HEK293 (cell line): ENCODE measurements around the gene CYP11A1.

Experiments
- CTCF ChIA-PET: fragments of 350-600 bp; formaldehyde crosslinking; extraction: SDS; loops from one replicate; lab custom pipeline; 2021; ENCODE audit warnings: antibody characterized with exemption; lab: Yijun Ruan, JAX
- POLR2A ChIA-PET: fragments of 300-600 bp; formaldehyde crosslinking; extraction: SDS; loops from one replicate; lab custom pipeline; 2020; ENCODE audit warnings: antibody characterized with exemption, inconsistent platforms; lab: Yijun Ruan, JAX
- H3K27ac ChIP-seq: fragments of 200-500 bp; sonication (Bioruptor generic); 2 replicates; pipeline ENCODE4 v1.5.1; 2014; ENCODE audit warnings: low read depth, low read length, control low read depth, inconsistent platforms; ENCODE audit errors: extremely low read depth
- H3K36me3 ChIP-seq, 2 experiments: fragments of 200-500 bp in 1 of 2; sonication (Bioruptor generic) in 1 of 2; 1 replicate in 1 of 2; 2 replicates in 1 of 2; pipeline ENCODE4 v1.5.1; 2014 to 2017; ENCODE audit warnings: inconsistent platforms in 2 of 2, low read length in 2 of 2; ENCODE audit not compliant: control insufficient read depth in 2 of 2, insufficient read depth in 1 of 2
- H3K4me1 ChIP-seq: fragments of 200-500 bp; sonication (Bioruptor generic); 2 replicates; pipeline ENCODE4 v1.5.1; 2014; ENCODE audit warnings: mild to moderate bottlenecking, low read length, inconsistent platforms; ENCODE audit not compliant: control insufficient read depth, insufficient read depth
- H3K4me3 ChIP-seq: 2 replicates; pipeline ENCODE4 v1.5.1; 2011; ENCODE audit warnings: low read depth, mild to moderate bottlenecking, control low read depth, low read length, moderate library complexity
- H3K9me3 ChIP-seq: fragments of 200-500 bp; sonication (Bioruptor generic); 2 replicates; pipeline ENCODE4 v1.5.1; 2014; ENCODE audit warnings: low read depth, low read length, inconsistent platforms; ENCODE audit not compliant: control insufficient read depth, insufficient read depth
- BCL11B ChIP-seq: fragments of 450-650 bp; formaldehyde crosslinking; IDR thresholded peaks from 2 replicates; pipeline ENCODE4 v1.5.1; 2016; ENCODE audit warnings: low read depth, missing biosample characterization, missing genetic modification characterization
- GLI2 ChIP-seq: fragments of 450-650 bp; formaldehyde crosslinking; IDR thresholded peaks from 2 replicates; pipeline ENCODE4; 2017; ENCODE audit warnings: missing biosample characterization, missing genetic modification characterization, low read depth, borderline replicate concordance
- HOXA7 ChIP-seq: sonication (generic); formaldehyde crosslinking; IDR thresholded peaks from 2 replicates; pipeline ENCODE4 v1.8.1; 2022; ENCODE audit warnings: missing genetic modification reagents, borderline replicate concordance
- KLF1 ChIP-seq: fragments of 450-650 bp; formaldehyde crosslinking; IDR thresholded peaks from 2 replicates; pipeline ENCODE4 v1.5.1; 2016; ENCODE audit warnings: missing biosample characterization, missing genetic modification characterization
- KLF17 ChIP-seq: fragments of 450-650 bp; formaldehyde crosslinking; IDR thresholded peaks from 2 replicates; pipeline ENCODE4 v1.5.1; 2016; ENCODE audit warnings: missing biosample characterization, missing genetic modification characterization
- SETDB1 ChIP-seq: IDR thresholded peaks from one replicate; pipeline ENCODE4 v1.6.1; 2017; ENCODE audit warnings: mild to moderate bottlenecking, low read length, moderate library complexity, mixed read lengths; ENCODE audit not compliant: insufficient read length
- TSHZ1 ChIP-seq: fragments of 450-650 bp; formaldehyde crosslinking; IDR thresholded peaks from 2 replicates; pipeline ENCODE4 v1.5.1; 2016; ENCODE audit warnings: missing biosample characterization, missing genetic modification characterization, borderline replicate concordance
- YY1 ChIP-seq: fragments of 450-650 bp; formaldehyde crosslinking; IDR thresholded peaks from 2 replicates; pipeline ENCODE4 v1.5.1; 2018; ENCODE audit warnings: missing biosample characterization, missing genetic modification characterization
- ZNF211 ChIP-seq: fragments of 450-650 bp; formaldehyde crosslinking; IDR thresholded peaks from 2 replicates; pipeline ENCODE4 v1.5.1; 2016; ENCODE audit warnings: low read depth, missing biosample characterization, missing genetic modification characterization
- ZNF350 ChIP-seq: fragments of 450-650 bp; formaldehyde crosslinking; IDR thresholded peaks from 2 replicates; pipeline ENCODE4 v1.5.0; 2017; ENCODE audit warnings: missing biosample characterization, mild to moderate bottlenecking, missing genetic modification characterization
- ZNF555 ChIP-seq: fragments of 450-650 bp; formaldehyde crosslinking; conservative IDR thresholded peaks from 2 replicates; pipeline ENCODE4 v1.5.1; 2017; ENCODE audit warnings: missing biosample characterization, mild to moderate bottlenecking, missing genetic modification characterization, inconsistent platforms
- ZNF623 ChIP-seq: fragments of 450-650 bp; formaldehyde crosslinking; IDR thresholded peaks from 2 replicates; pipeline ENCODE4 v1.5.1; 2016; ENCODE audit warnings: missing biosample characterization, missing genetic modification characterization
- ZNF664 ChIP-seq: fragments of 450-650 bp; formaldehyde crosslinking; IDR thresholded peaks from 2 replicates; pipeline ENCODE4 v1.5.1; 2016; ENCODE audit warnings: missing biosample characterization, missing genetic modification characterization
- ZNF777 ChIP-seq: fragments of 450-650 bp; formaldehyde crosslinking; IDR thresholded peaks from 2 replicates; pipeline ENCODE4 v1.5.1; 2017; ENCODE audit warnings: missing biosample characterization, missing genetic modification characterization, borderline replicate concordance
- ZSCAN23 ChIP-seq: fragments of 450-650 bp; formaldehyde crosslinking; IDR thresholded peaks from 2 replicates; pipeline ENCODE4 v1.5.1; 2016; ENCODE audit warnings: missing biosample characterization, missing genetic modification characterization
- TF ChIP-seq, protein P1 (sequence below): fragments of 450-650 bp; formaldehyde crosslinking; IDR thresholded peaks from 2 replicates; pipeline ENCODE4 v1.5.1; 2016; ENCODE audit warnings: missing biosample characterization, missing genetic modification characterization, borderline replicate concordance

CYP11A1 gene

GRCh38 chr15:74343797-74344127 is 23.7 kb downstream of the CYP11A1 start:
- Histone ChIP-seq H3K9me3 (no peaks in the 10 kb centered on the region), H3K36me3 (no peaks in the 10 kb centered on the region)
- POLR2A ChIA-PET, result no interaction called here
- no peak for TF ChIP-seq SETDB1
- TF ChIP-seq ZNF777 (tag by site-specific recombination), result no peak
- no peak for TF ChIP-seq GLI2 (tag by site-specific recombination)
- TF ChIP-seq, protein P1, sequence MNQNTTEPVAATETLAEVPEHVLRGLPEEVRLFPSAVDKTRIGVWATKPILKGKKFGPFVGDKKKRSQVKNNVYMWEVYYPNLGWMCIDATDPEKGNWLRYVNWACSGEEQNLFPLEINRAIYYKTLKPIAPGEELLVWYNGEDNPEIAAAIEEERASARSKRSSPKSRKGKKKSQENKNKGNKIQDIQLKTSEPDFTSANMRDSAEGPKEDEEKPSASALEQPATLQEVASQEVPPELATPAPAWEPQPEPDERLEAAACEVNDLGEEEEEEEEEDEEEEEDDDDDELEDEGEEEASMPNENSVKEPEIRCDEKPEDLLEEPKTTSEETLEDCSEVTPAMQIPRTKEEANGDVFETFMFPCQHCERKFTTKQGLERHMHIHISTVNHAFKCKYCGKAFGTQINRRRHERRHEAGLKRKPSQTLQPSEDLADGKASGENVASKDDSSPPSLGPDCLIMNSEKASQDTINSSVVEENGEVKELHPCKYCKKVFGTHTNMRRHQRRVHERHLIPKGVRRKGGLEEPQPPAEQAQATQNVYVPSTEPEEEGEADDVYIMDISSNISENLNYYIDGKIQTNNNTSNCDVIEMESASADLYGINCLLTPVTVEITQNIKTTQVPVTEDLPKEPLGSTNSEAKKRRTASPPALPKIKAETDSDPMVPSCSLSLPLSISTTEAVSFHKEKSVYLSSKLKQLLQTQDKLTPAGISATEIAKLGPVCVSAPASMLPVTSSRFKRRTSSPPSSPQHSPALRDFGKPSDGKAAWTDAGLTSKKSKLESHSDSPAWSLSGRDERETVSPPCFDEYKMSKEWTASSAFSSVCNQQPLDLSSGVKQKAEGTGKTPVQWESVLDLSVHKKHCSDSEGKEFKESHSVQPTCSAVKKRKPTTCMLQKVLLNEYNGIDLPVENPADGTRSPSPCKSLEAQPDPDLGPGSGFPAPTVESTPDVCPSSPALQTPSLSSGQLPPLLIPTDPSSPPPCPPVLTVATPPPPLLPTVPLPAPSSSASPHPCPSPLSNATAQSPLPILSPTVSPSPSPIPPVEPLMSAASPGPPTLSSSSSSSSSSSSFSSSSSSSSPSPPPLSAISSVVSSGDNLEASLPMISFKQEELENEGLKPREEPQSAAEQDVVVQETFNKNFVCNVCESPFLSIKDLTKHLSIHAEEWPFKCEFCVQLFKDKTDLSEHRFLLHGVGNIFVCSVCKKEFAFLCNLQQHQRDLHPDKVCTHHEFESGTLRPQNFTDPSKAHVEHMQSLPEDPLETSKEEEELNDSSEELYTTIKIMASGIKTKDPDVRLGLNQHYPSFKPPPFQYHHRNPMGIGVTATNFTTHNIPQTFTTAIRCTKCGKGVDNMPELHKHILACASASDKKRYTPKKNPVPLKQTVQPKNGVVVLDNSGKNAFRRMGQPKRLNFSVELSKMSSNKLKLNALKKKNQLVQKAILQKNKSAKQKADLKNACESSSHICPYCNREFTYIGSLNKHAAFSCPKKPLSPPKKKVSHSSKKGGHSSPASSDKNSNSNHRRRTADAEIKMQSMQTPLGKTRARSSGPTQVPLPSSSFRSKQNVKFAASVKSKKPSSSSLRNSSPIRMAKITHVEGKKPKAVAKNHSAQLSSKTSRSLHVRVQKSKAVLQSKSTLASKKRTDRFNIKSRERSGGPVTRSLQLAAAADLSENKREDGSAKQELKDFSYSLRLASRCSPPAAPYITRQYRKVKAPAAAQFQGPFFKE (tag by site-specific recombination), result no peak
- TF ChIP-seq YY1, result no peak
- no peak for TF ChIP-seq ZSCAN23
- TF ChIP-seq HOXA7 (CRISPR knock-in tag), result no peak
- TF ChIP-seq KLF1 (tag by site-specific recombination), result no peak
- no peak for TF ChIP-seq BCL11B (tag by site-specific recombination)
- no peak for TF ChIP-seq ZNF211 (tag by site-specific recombination)
- no peak for TF ChIP-seq KLF17
- no peak for TF ChIP-seq TSHZ1 (tag by site-specific recombination)
- TF ChIP-seq, all 188 proteins: peak for 0
- Histone ChIP-seq H3K4me3 (no peak overlapping the region), H3K27ac (no peak overlapping the region), H3K4me1 (no peaks in the 10 kb centered on the region)
- CTCF ChIA-PET, result no interaction called here

GRCh38 chr15:74343127-74343796 is 24.2 kb downstream of the CYP11A1 start:
- H3K36me3 ChIP-seq, result no peaks in the 10 kb centered on the region
- CTCF ChIA-PET, result interaction anchor here (0.7 to 0.8 kb wide), 2 partner anchors 33 to 36 kb away, joined by 3 read pairs; no protein-coding TSS in a partner anchor
- no peak for TF ChIP-seq ZNF555 (tag by site-specific recombination)
- TF ChIP-seq ZNF623 (tag by site-specific recombination), result 0 out of 2 replicates have a peak, but pooled peaks have one; percentile 26
- TF ChIP-seq ZNF664, result peak; percentile 64; the same call in 1 of the 2 replicates
- no peak for TF ChIP-seq ZNF350 (tag by site-specific recombination)
- TF ChIP-seq, all 188 proteins: peak for 2
- Histone ChIP-seq H3K4me1 (no peaks in the 10 kb centered on the region), H3K9me3 (no peaks in the 10 kb centered on the region), H3K4me3 (no peak overlapping the region), H3K27ac (no peak overlapping the region)
- POLR2A ChIA-PET, result no interaction called here
